B cell (primary cell): ENCODE data around the gene GAD1. TPM values are rescaled to one million over a fixed set of nuclear protein-coding genes. Genes with fewer than 3 reads are reported as not detected.

Experiments
- ATAC-seq: fragments of 200-7000 bp; cut with Tn5 transposase; one replicate; pipeline ENCODE4 v1.10.0; 2021; ENCODE audit warnings: low read depth, mild to moderate bottlenecking, moderate number of reproducible peaks, moderate library complexity
- CTCF ChIA-PET: fragments of 350-600 bp; sonication (Branson Sonifier 250); formaldehyde crosslinking; loops from one replicate; lab custom pipeline; 2021; ENCODE audit warnings: antibody characterized with exemption, inconsistent platforms; lab: Charles Lee
- POLR2A ChIA-PET: fragments of 350-600 bp; sonication (Branson Sonifier 250); formaldehyde crosslinking; loops from one replicate; lab custom pipeline; 2021; ENCODE audit warnings: antibody characterized with exemption; lab: Charles Lee
- DNase-seq: peaks from one replicate; pipeline ENCODE4 v3.0.0; 2013
- H2AFZ ChIP-seq: 2 replicates; pipeline ENCODE4 v1.6.1; 2012; ENCODE audit warnings: mild to moderate bottlenecking, low read depth, low read length; ENCODE audit not compliant: insufficient read depth, poor library complexity, severe bottlenecking
- H3K27ac ChIP-seq, 2 donors: 1 replicate in 1 of 2; 2 replicates in 1 of 2; pipeline ENCODE4 v1.5.1; 2012 to 2013; ENCODE audit warnings: low read length in 2 of 2, mild to moderate bottlenecking in 2 of 2, moderate library complexity in 1 of 2
- H3K27me3 ChIP-seq, 4 experiments: fragments of 200-600 bp in 1 of 4; sonication (generic) in 1 of 4; replicated peaks in 1 of 4; 1 replicate in 2 of 4; 2 replicates in 2 of 4; pipeline versions ENCODE4 v1.6.1 to v1.7.0; 2013 to 2016; ENCODE audit warnings: low read length in 3 of 4, mild to moderate bottlenecking in 2 of 4, mixed read lengths in 1 of 4, moderate library complexity in 1 of 4; ENCODE audit not compliant: insufficient read depth in 4 of 4, control insufficient read depth in 3 of 4; ENCODE audit errors: control extremely low read depth in 1 of 4
- H3K36me3 ChIP-seq, 2 experiments: replicated peaks in 1 of 2; 1 replicate in 1 of 2; 2 replicates in 1 of 2; pipeline versions ENCODE4 v1.6.1 to v1.7.1; 2013; ENCODE audit warnings: low read length in 1 of 2; ENCODE audit not compliant: insufficient read depth in 2 of 2, control insufficient read depth in 1 of 2; ENCODE audit errors: control extremely low read depth in 1 of 2, extremely low read depth in 1 of 2
- H3K4me1 ChIP-seq, 2 donors: fragments of 200-600 bp in 1 of 2; sonication (generic) in 1 of 2; 1 replicate in 1 of 2; 2 replicates in 1 of 2; pipeline versions ENCODE4 v1.5.1 to v1.6.1; 2013 to 2017; ENCODE audit warnings: low read length in 2 of 2; ENCODE audit not compliant: control insufficient read depth in 2 of 2, insufficient read depth in 2 of 2
- H3K4me2 ChIP-seq: replicated peaks from 2 replicates; pipeline ENCODE3; 2012; ENCODE audit warnings: mild to moderate bottlenecking, low read depth, low read length; ENCODE audit not compliant: poor library complexity, severe bottlenecking
- H3K4me3 ChIP-seq, 5 experiments: fragments of 200-600 bp in 1 of 5; sonication (generic) in 1 of 5; 1 replicate in 3 of 5; 2 replicates in 2 of 5; pipeline versions ENCODE4 v1.5.1 to v1.7.0; 2011 to 2016; ENCODE audit warnings: low read length in 4 of 5, mild to moderate bottlenecking in 4 of 5, low read depth in 2 of 5, control low read depth in 1 of 5, moderate library complexity in 1 of 5; ENCODE audit not compliant: insufficient read depth in 1 of 5; ENCODE audit errors: control extremely low read depth in 1 of 5, extremely low read depth in 1 of 5
- H3K79me2 ChIP-seq: fragments of 200-600 bp; sonication (generic); one replicate; pipeline ENCODE4 v1.6.0; 2016; ENCODE audit warnings: low read length; ENCODE audit not compliant: control insufficient read depth, insufficient read depth
- H3K9ac ChIP-seq: fragments of 200-600 bp; sonication (generic); 2 replicates; pipeline ENCODE4 v1.6.1; 2017; ENCODE audit warnings: mild to moderate bottlenecking, low read length, moderate library complexity
- H3K9me3 ChIP-seq, 3 donors: one replicate each; pipeline versions ENCODE4 v1.6.1 to v1.7.1; 2013; ENCODE audit warnings: low read length in 2 of 3; ENCODE audit not compliant: control insufficient read depth in 2 of 3, insufficient read depth in 1 of 3; ENCODE audit errors: control extremely low read depth in 1 of 3
- H4K20me1 ChIP-seq: 2 replicates; pipeline ENCODE4 v1.6.0; 2012; ENCODE audit warnings: mild to moderate bottlenecking, low read length; ENCODE audit not compliant: insufficient read depth, control insufficient read depth, poor library complexity, severe bottlenecking
- H3K27ac Mint-ChIP-seq: one replicate; pipeline ENCODE4 v1.8.0; 2021; ENCODE audit warnings: mixed read lengths
- H3K27me3 Mint-ChIP-seq: one replicate; pipeline ENCODE4 v1.8.0; 2021; ENCODE audit warnings: mixed read lengths
- H3K4me1 Mint-ChIP-seq: one replicate; pipeline ENCODE4 v1.8.0; 2021; ENCODE audit warnings: mixed read lengths
- H3K4me3 Mint-ChIP-seq: one replicate; pipeline ENCODE4 v1.8.0; 2021; ENCODE audit warnings: mixed read lengths
- H3K9me3 Mint-ChIP-seq: one replicate; pipeline ENCODE4 v1.8.0; 2022; ENCODE audit warnings: mixed read lengths; ENCODE audit not compliant: insufficient read depth
- EZH2 ChIP-seq: IDR thresholded peaks from 2 replicates; pipeline ENCODE4 v1.6.1; 2012; ENCODE audit warnings: borderline replicate concordance, low read depth, mild to moderate bottlenecking, moderate library complexity, low read length; ENCODE audit not compliant: insufficient read depth, poor library complexity, severe bottlenecking
- WGBS: methylation state at CpG from one replicate; pipeline ENCODE4 v1.1.5; 2013; ENCODE audit warnings: missing lambda C conversion rate; ENCODE audit not compliant: insufficient coverage; 5-methylcytosine and 5-hydroxymethylcytosine counted together
- intact Hi-C: fragments of 100-400 bp; cut with micrococcal nuclease; formaldehyde crosslinking; loops from one replicate; pipeline ENCODE4 v1.10.0; 2022
- polyA plus RNA-seq: library from polyadenylated mRNA; depleted of rRNA; stranded (reverse); fragments of >200 nt; gene quantifications from 2 replicates; pipeline ENCODE4 v1.2.3, GENCODE V29; 2012
- total RNA-seq, 2 donors: library from RNA; stranded (reverse); fragments of 120-200 nt in 1 of 2; gene quantifications; 1 replicate in 1 of 2; 2 replicates in 1 of 2; pipeline versions ENCODE4 v1.2.3 to v1.2.4, GENCODE V29; 2013 to 2022
- TF ChIP-seq, protein P1 (sequence below): fragments of 200-600 bp; IDR thresholded peaks from one replicate; pipeline ENCODE4 v1.8.0; 2022; ENCODE audit warnings: antibody characterized with exemption, mild to moderate bottlenecking

The GAD1 gene
- total and polyA plus RNA-seq, 2 donors (not counting 1 experiment from before 2014, with no cell fraction given): not detected

DNA sequence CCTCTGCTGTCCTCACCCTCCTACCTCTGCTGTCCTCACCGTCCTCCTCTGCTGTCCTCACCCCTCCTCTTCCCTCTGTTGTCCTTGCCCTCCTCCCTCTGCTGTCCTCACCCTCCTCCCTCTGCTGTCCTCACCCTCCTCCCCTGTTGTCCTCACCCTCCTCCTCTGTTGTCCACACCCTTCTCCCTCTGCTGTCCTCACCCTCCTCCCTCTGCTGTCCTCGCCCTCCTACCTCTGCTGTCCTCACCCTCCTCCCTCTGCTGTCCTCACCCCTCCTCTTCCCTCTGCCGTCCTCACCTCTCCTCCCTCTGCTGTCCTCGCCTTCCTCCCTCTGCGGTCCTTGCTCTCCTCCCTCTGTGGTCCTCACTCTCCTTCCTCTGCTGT lies 11.8 kb downstream of the GAD1 start:
- 89% methylated on average over 5 of the region's 5 CpGs for WGBS
- peaks cover 69% of the 10 kb centered on the region for H3K27me3 Mint-ChIP-seq
- ChIA-PET CTCF (no interaction called here), POLR2A (no interaction called here)
- intact Hi-C loops: no loop called here
- Histone ChIP-seq H4K20me1 (no peaks in the 10 kb centered on the region), H3K36me3 (no peaks in the 10 kb centered on the region), H2AFZ (no peak overlapping the region), H3K79me2 (no peaks in the 10 kb centered on the region), H3K4me1 (peaks cover 4 to 7% of the 10 kb centered on the region in 2 donors), H3K9me3 (peaks cover 0 to 16% (median 0%) of the 10 kb centered on the region in 3 donors), H3K9ac (no peak overlapping the region), H3K27ac (no peak overlapping the region), H3K27me3 (peaks cover 0 to 29% (median 14%) of the 10 kb centered on the region in 4 experiments), H3K4me3 (no peak overlapping the region), H3K4me2 (no peak overlapping the region)
- no peaks in the 10 kb centered on the region for H3K9me3 Mint-ChIP-seq
- ATAC-seq (no peak), DNase-seq (no peak)
- H3K4me1 Mint-ChIP-seq: peaks cover 3% of the 10 kb centered on the region
- TF ChIP-seq, protein P1, sequence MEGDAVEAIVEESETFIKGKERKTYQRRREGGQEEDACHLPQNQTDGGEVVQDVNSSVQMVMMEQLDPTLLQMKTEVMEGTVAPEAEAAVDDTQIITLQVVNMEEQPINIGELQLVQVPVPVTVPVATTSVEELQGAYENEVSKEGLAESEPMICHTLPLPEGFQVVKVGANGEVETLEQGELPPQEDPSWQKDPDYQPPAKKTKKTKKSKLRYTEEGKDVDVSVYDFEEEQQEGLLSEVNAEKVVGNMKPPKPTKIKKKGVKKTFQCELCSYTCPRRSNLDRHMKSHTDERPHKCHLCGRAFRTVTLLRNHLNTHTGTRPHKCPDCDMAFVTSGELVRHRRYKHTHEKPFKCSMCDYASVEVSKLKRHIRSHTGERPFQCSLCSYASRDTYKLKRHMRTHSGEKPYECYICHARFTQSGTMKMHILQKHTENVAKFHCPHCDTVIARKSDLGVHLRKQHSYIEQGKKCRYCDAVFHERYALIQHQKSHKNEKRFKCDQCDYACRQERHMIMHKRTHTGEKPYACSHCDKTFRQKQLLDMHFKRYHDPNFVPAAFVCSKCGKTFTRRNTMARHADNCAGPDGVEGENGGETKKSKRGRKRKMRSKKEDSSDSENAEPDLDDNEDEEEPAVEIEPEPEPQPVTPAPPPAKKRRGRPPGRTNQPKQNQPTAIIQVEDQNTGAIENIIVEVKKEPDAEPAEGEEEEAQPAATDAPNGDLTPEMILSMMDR: no peak
- no peak for TF ChIP-seq EZH2
- H3K4me3 Mint-ChIP-seq: no peak overlapping the region
- H3K27ac Mint-ChIP-seq: no peak overlapping the region

DNA sequence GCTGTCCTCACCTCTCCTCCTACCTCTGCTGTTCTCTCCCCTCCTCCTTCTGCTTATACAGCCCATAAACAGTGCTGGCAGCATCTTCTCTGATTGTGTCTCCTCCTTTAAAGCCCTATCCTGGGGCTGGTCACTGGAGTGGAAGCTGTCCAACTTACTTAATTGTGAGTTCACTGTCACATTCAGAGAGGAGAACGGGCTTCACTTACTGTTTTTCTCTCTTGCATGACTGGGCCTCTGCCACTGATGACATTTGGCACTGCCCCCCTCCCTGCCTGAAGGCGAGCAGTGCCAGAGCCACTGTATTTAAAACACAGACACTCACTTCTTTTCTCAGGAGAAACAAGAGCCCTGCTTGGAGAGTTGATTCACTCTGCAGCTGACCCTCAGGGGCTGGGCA lies 12.3 kb downstream of the GAD1 start:
- intact Hi-C loops: no loop called here
- H3K79me2 ChIP-seq: no peaks in the 10 kb centered on the region
- no peaks in the 10 kb centered on the region for H4K20me1 ChIP-seq
- ChIA-PET POLR2A (no interaction called here), CTCF (no interaction called here)
- no peak for TF ChIP-seq EZH2
- TF ChIP-seq, protein P1: no peak
- no peaks in the 10 kb centered on the region for H3K9me3 Mint-ChIP-seq
- DNase-seq (no peak), ATAC-seq (no peak)
- peaks cover 0 to 2% of the 10 kb centered on the region in 2 donors for H3K4me1 ChIP-seq
- H3K27ac Mint-ChIP-seq: no peak overlapping the region
- H3K27ac ChIP-seq: no peak overlapping the region
- H3K4me3 ChIP-seq: no peak overlapping the region
- H2AFZ ChIP-seq: no peak overlapping the region
- 79% methylated on average over 2 of the region's 2 CpGs for WGBS
- no peak overlapping the region for H3K4me3 Mint-ChIP-seq
- no peak overlapping the region for H3K4me2 ChIP-seq
- peaks cover 0 to 11% (median 0%) of the 10 kb centered on the region in 3 donors for H3K9me3 ChIP-seq
- peaks cover 1% of the 10 kb centered on the region for H3K4me1 Mint-ChIP-seq
- H3K27me3 Mint-ChIP-seq: peaks cover 65% of the 10 kb centered on the region
- H3K36me3 ChIP-seq: no peaks in the 10 kb centered on the region
- H3K27me3 ChIP-seq: peaks cover 0 to 24% (median 11%) of the 10 kb centered on the region in 4 experiments
- no peak overlapping the region for H3K9ac ChIP-seq
